Endothelial cell (in vitro differentiated cells): ENCODE data around the gene LYPD3. TPM values are rescaled to one million over a fixed set of nuclear protein-coding genes. Genes with fewer than 3 reads are reported as not detected.

Experiments
- DNase-seq: peaks from one replicate; pipeline ENCODE4 v3.0.0; 2021; ENCODE audit warnings: low spot score
- H3K27ac Mint-ChIP-seq: one replicate; pipeline ENCODE4 v1.8.0; 2021; ENCODE audit warnings: mixed read lengths, inconsistent platforms; ENCODE audit not compliant: unreplicated experiment
- H3K27me3 Mint-ChIP-seq: one replicate; pipeline ENCODE4 v1.8.0; 2021; ENCODE audit warnings: mild to moderate bottlenecking, moderate library complexity, mixed read lengths, inconsistent platforms; ENCODE audit not compliant: unreplicated experiment
- H3K36me3 Mint-ChIP-seq: one replicate; pipeline ENCODE4 v1.8.0; 2021; ENCODE audit warnings: mild to moderate bottlenecking, low read depth, mixed read lengths, inconsistent platforms; ENCODE audit not compliant: unreplicated experiment
- H3K4me1 Mint-ChIP-seq: one replicate; pipeline ENCODE4 v1.8.0; 2021; ENCODE audit warnings: mild to moderate bottlenecking, mixed read lengths, inconsistent platforms; ENCODE audit not compliant: unreplicated experiment
- H3K4me3 Mint-ChIP-seq: one replicate; pipeline ENCODE4 v1.8.0; 2021; ENCODE audit warnings: mild to moderate bottlenecking, mixed read lengths, inconsistent platforms; ENCODE audit not compliant: unreplicated experiment
- H3K9me3 Mint-ChIP-seq: one replicate; pipeline ENCODE4 v1.8.0; 2021; ENCODE audit warnings: mixed read lengths, inconsistent platforms; ENCODE audit not compliant: unreplicated experiment
- CTCF ChIP-seq: fragments of 200-600 bp; sonication (generic); IDR thresholded peaks from one replicate; pipeline ENCODE4 v1.5.0; 2021; ENCODE audit warnings: antibody characterized with exemption; ENCODE audit not compliant: unreplicated experiment
- total RNA-seq: library from RNA; stranded (reverse); fragmentation: NEBNext Ultra II Directional; extraction: Animal tissue kit (Norgen Biotek cat#: 25700); gene quantifications from one replicate; pipeline ENCODE4 v1.2.1, GENCODE V29; 2021; ENCODE audit not compliant: unreplicated experiment

Gene LYPD3
- total RNA-seq, 1 donor from 2014 or later = 0.67 TPM

GRCh38 chr19:43489310-43489709 is 23.9 kb upstream of the LYPD3 start:
- no peak for DNase-seq
- Mint-ChIP-seq H3K27me3 (no peaks in the 10 kb centered on the region), H3K27ac (no peak overlapping the region), H3K4me1 (peaks cover 16% of the 10 kb centered on the region), H3K36me3 (peaks cover 5% of the 10 kb centered on the region), H3K4me3 (no peak overlapping the region), H3K9me3 (no peaks in the 10 kb centered on the region)
- TF ChIP-seq CTCF = no peak

GRCh38 chr19:43488179-43488578 is 22.8 kb upstream of the LYPD3 start:
- DNase-seq = no peak

GRCh38 chr19:43486412-43486811 is 21.0 kb upstream of the LYPD3 start:
- H3K27ac Mint-ChIP-seq = no peak overlapping the region
- no peak for DNase-seq
- H3K36me3 Mint-ChIP-seq = peaks cover 5% of the 10 kb centered on the region
- no peak overlapping the region for H3K4me3 Mint-ChIP-seq
- H3K27me3 Mint-ChIP-seq = no peaks in the 10 kb centered on the region
- no peaks in the 10 kb centered on the region for H3K9me3 Mint-ChIP-seq
- peaks cover 16% of the 10 kb centered on the region for H3K4me1 Mint-ChIP-seq
- no peak for TF ChIP-seq CTCF

More at GRCh38 chr19:43488179-43488578, 22.8 kb upstream of the LYPD3 start:
- no peak overlapping the region for H3K4me3 Mint-ChIP-seq
- no peaks in the 10 kb centered on the region for H3K9me3 Mint-ChIP-seq
- TF ChIP-seq CTCF = no peak
- H3K27me3 Mint-ChIP-seq = no peaks in the 10 kb centered on the region
- peaks cover 5% of the 10 kb centered on the region for H3K36me3 Mint-ChIP-seq
- peaks cover 16% of the 10 kb centered on the region for H3K4me1 Mint-ChIP-seq
- no peak overlapping the region for H3K27ac Mint-ChIP-seq

- Mint-ChIP-seq H3K4me3 (no peak overlapping the region), H3K4me1 (peaks cover 16% of the 10 kb centered on the region), H3K9me3 (no peaks in the 10 kb centered on the region), H3K36me3 (peaks cover 5% of the 10 kb centered on the region), H3K27me3 (no peaks in the 10 kb centered on the region), H3K27ac (peak overlapping the region; percentile 7)
- DNase-seq = no peak
- no peak for TF ChIP-seq CTCF
Measured at GRCh38 chr19:43485951-43486350, 20.5 kb upstream of the LYPD3 start.

- H3K36me3 Mint-ChIP-seq = peaks cover 2% of the 10 kb centered on the region
- DNase-seq = no peak
- TF ChIP-seq CTCF = no peak
- H3K27me3 Mint-ChIP-seq = peaks cover 3% of the 10 kb centered on the region
- no peaks in the 10 kb centered on the region for H3K9me3 Mint-ChIP-seq
- H3K27ac Mint-ChIP-seq = no peak overlapping the region
- H3K4me3 Mint-ChIP-seq = no peak overlapping the region
- H3K4me1 Mint-ChIP-seq = peaks cover 8% of the 10 kb centered on the region
Measured at GRCh38 chr19:43483281-43483680, 17.9 kb upstream of the LYPD3 start.
